ENCODE data around the gene ARID1B. TPM values are rescaled to one million over a fixed set of nuclear protein-coding genes. Genes with fewer than 3 reads are reported as not detected.

The ARID1B gene
- polyA plus RNA-seq, 1 donor, result 48.5 TPM

GRCh38 chr6:156904176-156904967 lies 127.2 kb downstream of the ARID1B start:
- H3K4me1 ChIP-seq (ENCODE audit: control insufficient read depth, insufficient read depth, low read length), result no peaks in the 10 kb centered on the region
- H3K36me3 ChIP-seq (ENCODE audit: control insufficient read depth, insufficient read depth, low read length), result peaks cover 8% of the 10 kb centered on the region
- H3K4me3 ChIP-seq (ENCODE audit: low read length), result no peak overlapping the region
- no peak for DNase-seq
- WGBS (ENCODE audit: insufficient coverage, low lambda C conversion rate), result 100% methylated on average over 1 of the region's 2 CpGs
- H3K9me3 ChIP-seq (ENCODE audit: control insufficient read depth, low read depth, low read length), result no peaks in the 10 kb centered on the region
- H3K27ac ChIP-seq (ENCODE audit: low read length), result no peak overlapping the region
- H3K27me3 ChIP-seq (ENCODE audit: control insufficient read depth, insufficient read depth, low read length), result no peaks in the 10 kb centered on the region

- no peak overlapping the region for H3K27ac ChIP-seq (ENCODE audit: low read length)
- WGBS (ENCODE audit: insufficient coverage, low lambda C conversion rate), result no CpG with 5 or more reads among the region's 1 CpG
- H3K27me3 ChIP-seq (ENCODE audit: control insufficient read depth, insufficient read depth, low read length), result no peaks in the 10 kb centered on the region
- DNase-seq, result no peak
- H3K36me3 ChIP-seq (ENCODE audit: control insufficient read depth, insufficient read depth, low read length), result peaks cover 10% of the 10 kb centered on the region
- no peaks in the 10 kb centered on the region for H3K9me3 ChIP-seq (ENCODE audit: control insufficient read depth, low read depth, low read length)
- H3K4me1 ChIP-seq (ENCODE audit: control insufficient read depth, insufficient read depth, low read length), result no peaks in the 10 kb centered on the region
- no peak overlapping the region for H3K4me3 ChIP-seq (ENCODE audit: low read length)
Measured at GRCh38 chr6:156905801-156906200, 128.6 kb downstream of the ARID1B start.

GRCh38 chr6:156906451-156906850 lies 129.3 kb downstream of the ARID1B start:
- no peak overlapping the region for H3K4me3 ChIP-seq (ENCODE audit: low read length)
- H3K27ac ChIP-seq (ENCODE audit: low read length), result no peak overlapping the region
- no peaks in the 10 kb centered on the region for H3K9me3 ChIP-seq (ENCODE audit: control insufficient read depth, low read depth, low read length)
- H3K36me3 ChIP-seq (ENCODE audit: control insufficient read depth, insufficient read depth, low read length), result peaks cover 7% of the 10 kb centered on the region
- H3K27me3 ChIP-seq (ENCODE audit: control insufficient read depth, insufficient read depth, low read length), result no peaks in the 10 kb centered on the region
- DNase-seq, result no peak
- no peaks in the 10 kb centered on the region for H3K4me1 ChIP-seq (ENCODE audit: control insufficient read depth, insufficient read depth, low read length)
- WGBS (ENCODE audit: insufficient coverage, low lambda C conversion rate), result no CpG with 5 or more reads among the region's 7 CpGs

GRCh38 chr6:156909212-156910010 lies 132.2 kb downstream of the ARID1B start:
- Histone ChIP-seq H3K27ac (ENCODE audit: low read length) (no peak overlapping the region), H3K9me3 (ENCODE audit: control insufficient read depth, low read depth, low read length) (peaks cover 5% of the 10 kb centered on the region), H3K36me3 (ENCODE audit: control insufficient read depth, insufficient read depth, low read length) (peaks cover 7% of the 10 kb centered on the region), H3K4me3 (ENCODE audit: low read length) (no peak overlapping the region), H3K27me3 (ENCODE audit: control insufficient read depth, insufficient read depth, low read length) (no peaks in the 10 kb centered on the region), H3K4me1 (ENCODE audit: control insufficient read depth, insufficient read depth, low read length) (no peaks in the 10 kb centered on the region)
- WGBS (ENCODE audit: insufficient coverage, low lambda C conversion rate), result 100% methylated on average over 1 of the region's 10 CpGs
- no peak for DNase-seq

GRCh38 chr6:156910011-156910334 lies 132.8 kb downstream of the ARID1B start:
- Histone ChIP-seq H3K27me3 (ENCODE audit: control insufficient read depth, insufficient read depth, low read length) (no peaks in the 10 kb centered on the region), H3K27ac (ENCODE audit: low read length) (no peak overlapping the region), H3K36me3 (ENCODE audit: control insufficient read depth, insufficient read depth, low read length) (peaks cover 5% of the 10 kb centered on the region), H3K4me1 (ENCODE audit: control insufficient read depth, insufficient read depth, low read length) (no peaks in the 10 kb centered on the region), H3K9me3 (ENCODE audit: control insufficient read depth, low read depth, low read length) (peaks cover 5% of the 10 kb centered on the region), H3K4me3 (ENCODE audit: low read length) (no peak overlapping the region)
- DNase-seq, result no peak
- WGBS (ENCODE audit: insufficient coverage, low lambda C conversion rate), result no CpG with 5 or more reads among the region's 4 CpGs

GRCh38 chr6:156910938-156911337 lies 133.8 kb downstream of the ARID1B start:
- Histone ChIP-seq H3K27me3 (ENCODE audit: control insufficient read depth, insufficient read depth, low read length) (no peaks in the 10 kb centered on the region), H3K9me3 (ENCODE audit: control insufficient read depth, low read depth, low read length) (peaks cover 5% of the 10 kb centered on the region), H3K27ac (ENCODE audit: low read length) (no peak overlapping the region), H3K4me1 (ENCODE audit: control insufficient read depth, insufficient read depth, low read length) (no peaks in the 10 kb centered on the region), H3K36me3 (ENCODE audit: control insufficient read depth, insufficient read depth, low read length) (peaks cover 5% of the 10 kb centered on the region), H3K4me3 (ENCODE audit: low read length) (no peak overlapping the region)
- WGBS (ENCODE audit: insufficient coverage, low lambda C conversion rate), result no CpG with 5 or more reads among the region's 1 CpG
- DNase-seq, result no peak

- DNase-seq, result no peak
- no CpG with 5 or more reads among the region's 2 CpGs for WGBS (ENCODE audit: insufficient coverage, low lambda C conversion rate)
- H3K27me3 ChIP-seq (ENCODE audit: control insufficient read depth, insufficient read depth, low read length), result no peaks in the 10 kb centered on the region
- H3K27ac ChIP-seq (ENCODE audit: low read length), result no peak overlapping the region
- no peak overlapping the region for H3K4me3 ChIP-seq (ENCODE audit: low read length)
- peaks cover 5% of the 10 kb centered on the region for H3K9me3 ChIP-seq (ENCODE audit: control insufficient read depth, low read depth, low read length)
- H3K4me1 ChIP-seq (ENCODE audit: control insufficient read depth, insufficient read depth, low read length), result no peaks in the 10 kb centered on the region
- peaks cover 5% of the 10 kb centered on the region for H3K36me3 ChIP-seq (ENCODE audit: control insufficient read depth, insufficient read depth, low read length)
Measured at GRCh38 chr6:156911581-156911980, 134.4 kb downstream of the ARID1B start.

- H3K4me3 ChIP-seq (ENCODE audit: low read length), result no peak overlapping the region
Measured at GRCh38 chr6:156912431-156912830, 135.3 kb downstream of the ARID1B start.

GRCh38 chr6:156914181-156914580 lies 137.0 kb downstream of the ARID1B start:
- no peak overlapping the region for H3K27ac ChIP-seq (ENCODE audit: low read length)
- no peaks in the 10 kb centered on the region for H3K27me3 ChIP-seq (ENCODE audit: control insufficient read depth, insufficient read depth, low read length)
- peaks cover 5% of the 10 kb centered on the region for H3K9me3 ChIP-seq (ENCODE audit: control insufficient read depth, low read depth, low read length)
- H3K36me3 ChIP-seq (ENCODE audit: control insufficient read depth, insufficient read depth, low read length), result peaks cover 5% of the 10 kb centered on the region
- H3K4me3 ChIP-seq (ENCODE audit: low read length), result no peak overlapping the region
- DNase-seq, result no peak
- 93% methylated on average over 3 of the region's 7 CpGs for WGBS (ENCODE audit: insufficient coverage, low lambda C conversion rate)
- H3K4me1 ChIP-seq (ENCODE audit: control insufficient read depth, insufficient read depth, low read length), result no peaks in the 10 kb centered on the region

More at GRCh38 chr6:156912431-156912830, 135.3 kb downstream of the ARID1B start:
- peaks cover 5% of the 10 kb centered on the region for H3K36me3 ChIP-seq (ENCODE audit: control insufficient read depth, insufficient read depth, low read length)
- H3K27ac ChIP-seq (ENCODE audit: low read length), result no peak overlapping the region
- H3K4me1 ChIP-seq (ENCODE audit: control insufficient read depth, insufficient read depth, low read length), result no peaks in the 10 kb centered on the region
- H3K27me3 ChIP-seq (ENCODE audit: control insufficient read depth, insufficient read depth, low read length), result no peaks in the 10 kb centered on the region
- DNase-seq, result no peak
- H3K9me3 ChIP-seq (ENCODE audit: control insufficient read depth, low read depth, low read length), result peaks cover 5% of the 10 kb centered on the region

GRCh38 chr6:156916130-156916801 lies 139.1 kb downstream of the ARID1B start:
- Histone ChIP-seq H3K27me3 (ENCODE audit: control insufficient read depth, insufficient read depth, low read length) (no peaks in the 10 kb centered on the region), H3K4me3 (ENCODE audit: low read length) (no peak overlapping the region), H3K9me3 (ENCODE audit: control insufficient read depth, low read depth, low read length) (peaks cover 5% of the 10 kb centered on the region), H3K27ac (ENCODE audit: low read length) (no peak overlapping the region), H3K4me1 (ENCODE audit: control insufficient read depth, insufficient read depth, low read length) (no peaks in the 10 kb centered on the region), H3K36me3 (ENCODE audit: control insufficient read depth, insufficient read depth, low read length) (peaks cover 6% of the 10 kb centered on the region)
- WGBS (ENCODE audit: insufficient coverage, low lambda C conversion rate), result 85% methylated on average over 9 of the region's 11 CpGs
- no peak for DNase-seq
